NB4 (cell line): ENCODE results near the gene RIPOR3.

Experiments
- MYC ChIP-seq: IDR thresholded peaks from 2 replicates; pipeline ENCODE4 v1.6.1; 2011; ENCODE audit warnings: low read depth, low read length
- POLR2A ChIP-seq: IDR thresholded peaks from 2 replicates; pipeline ENCODE4 v1.6.1; 2011; ENCODE audit warnings: mild to moderate bottlenecking; ENCODE audit not compliant: insufficient read length; ENCODE audit errors: extremely low read depth
- TF ChIP-seq, protein P1 (sequence below): IDR thresholded peaks from one replicate; pipeline ENCODE4 v1.5.1; 2012; ENCODE audit warnings: low read depth, low read length
- TF ChIP-seq, protein P2 (sequence below): IDR thresholded peaks from 2 replicates; pipeline ENCODE4 v1.6.1; 2011; ENCODE audit warnings: low read depth, low read length

DNA sequence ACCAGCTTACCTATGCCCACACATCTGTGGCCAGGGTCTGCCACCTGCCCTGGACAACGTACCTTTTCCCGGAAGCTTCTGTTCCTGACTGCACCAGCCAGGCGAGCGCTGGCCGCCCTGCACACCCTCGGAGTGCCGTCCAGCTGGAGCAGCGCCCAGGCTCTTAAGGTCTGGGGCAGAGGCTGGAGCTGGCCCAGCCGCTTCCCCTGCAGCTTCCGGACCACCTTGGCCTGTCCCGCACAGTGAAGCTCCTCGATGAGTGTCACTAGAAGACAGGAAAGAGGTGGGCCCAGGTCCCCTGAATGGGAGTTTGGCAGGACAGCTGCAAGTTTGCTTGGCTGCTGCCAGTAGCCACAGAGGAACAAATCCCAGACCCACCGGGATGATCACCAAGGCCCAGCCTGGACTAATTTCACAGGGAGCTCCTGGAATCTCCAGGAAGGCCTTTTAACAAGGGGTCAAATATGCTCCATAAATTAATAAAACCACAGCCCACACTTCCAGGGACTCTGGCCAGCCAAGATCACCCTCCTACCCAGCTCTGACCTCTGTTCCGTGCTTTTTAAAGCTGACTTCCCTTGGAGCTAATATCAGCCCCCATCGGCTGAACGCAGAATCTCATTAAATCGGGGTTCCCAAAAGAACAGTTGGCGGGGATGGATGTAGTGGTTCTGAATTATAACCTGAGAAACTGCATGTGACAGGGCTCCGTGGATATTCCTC, 98.9 kb downstream of the RIPOR3 start:
- TF ChIP-seq, protein P1, sequence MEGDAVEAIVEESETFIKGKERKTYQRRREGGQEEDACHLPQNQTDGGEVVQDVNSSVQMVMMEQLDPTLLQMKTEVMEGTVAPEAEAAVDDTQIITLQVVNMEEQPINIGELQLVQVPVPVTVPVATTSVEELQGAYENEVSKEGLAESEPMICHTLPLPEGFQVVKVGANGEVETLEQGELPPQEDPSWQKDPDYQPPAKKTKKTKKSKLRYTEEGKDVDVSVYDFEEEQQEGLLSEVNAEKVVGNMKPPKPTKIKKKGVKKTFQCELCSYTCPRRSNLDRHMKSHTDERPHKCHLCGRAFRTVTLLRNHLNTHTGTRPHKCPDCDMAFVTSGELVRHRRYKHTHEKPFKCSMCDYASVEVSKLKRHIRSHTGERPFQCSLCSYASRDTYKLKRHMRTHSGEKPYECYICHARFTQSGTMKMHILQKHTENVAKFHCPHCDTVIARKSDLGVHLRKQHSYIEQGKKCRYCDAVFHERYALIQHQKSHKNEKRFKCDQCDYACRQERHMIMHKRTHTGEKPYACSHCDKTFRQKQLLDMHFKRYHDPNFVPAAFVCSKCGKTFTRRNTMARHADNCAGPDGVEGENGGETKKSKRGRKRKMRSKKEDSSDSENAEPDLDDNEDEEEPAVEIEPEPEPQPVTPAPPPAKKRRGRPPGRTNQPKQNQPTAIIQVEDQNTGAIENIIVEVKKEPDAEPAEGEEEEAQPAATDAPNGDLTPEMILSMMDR = no peak
- TF ChIP-seq POLR2A (no peak), MYC (no peak)
- TF ChIP-seq, protein P2, sequence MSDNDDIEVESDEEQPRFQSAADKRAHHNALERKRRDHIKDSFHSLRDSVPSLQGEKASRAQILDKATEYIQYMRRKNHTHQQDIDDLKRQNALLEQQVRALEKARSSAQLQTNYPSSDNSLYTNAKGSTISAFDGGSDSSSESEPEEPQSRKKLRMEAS = no peak
